SU-DHL-6 (cell line): ENCODE results near the gene TKTL2.

Experiments used
- H2AFZ ChIP-seq: fragments of 200-600 bp; sonication (generic); 2 replicates; pipeline ENCODE4 v1.6.1; 2014; ENCODE audit warnings: low read depth, mild to moderate bottlenecking, moderate library complexity, mixed read lengths, antibody characterized with exemption, low read length; ENCODE audit not compliant: severe bottlenecking
- H3F3A ChIP-seq: fragments of 200-600 bp; shearing (Covaris generic); 2 replicates; pipeline ENCODE4 v1.6.0; 2016; ENCODE audit warnings: antibody characterized with exemption, mild to moderate bottlenecking; ENCODE audit not compliant: insufficient read depth
- H3K27ac ChIP-seq: fragments of 200-600 bp; sonication (generic); 2 replicates; pipeline ENCODE4 v1.5.1; 2016; ENCODE audit warnings: low read depth, mild to moderate bottlenecking, low read length, moderate library complexity, mixed read lengths
- H3K27me3 ChIP-seq: fragments of 200-600 bp; sonication (generic), shearing (Covaris generic); 2 replicates; pipeline ENCODE4 v1.6.0; 2014; ENCODE audit warnings: mild to moderate bottlenecking, low read length
- H3K36me3 ChIP-seq: fragments of 200-600 bp; sonication (generic); 2 replicates; pipeline ENCODE4 v1.6.1; 2014; ENCODE audit warnings: mild to moderate bottlenecking, low read length, mixed read lengths
- H3K4me2 ChIP-seq: fragments of 300-600, 200-600 bp; shearing (Covaris generic), sonication (generic); 2 replicates; pipeline ENCODE4 v1.6.0; 2014; ENCODE audit warnings: low read length, low read depth, mild to moderate bottlenecking; ENCODE audit not compliant: poor library complexity, severe bottlenecking
- H3K4me3 ChIP-seq: fragments of 200-600 bp; sonication (generic); 2 replicates; pipeline ENCODE4 v1.5.1; 2014; ENCODE audit warnings: antibody characterized with exemption, low read length, mild to moderate bottlenecking, mixed read lengths; ENCODE audit not compliant: insufficient read depth, poor library complexity, severe bottlenecking
- H3K79me2 ChIP-seq: fragments of 200-600 bp; sonication (generic); 2 replicates; pipeline ENCODE4 v1.6.1; 2014; ENCODE audit warnings: mild to moderate bottlenecking, low read length, moderate library complexity; ENCODE audit not compliant: insufficient read depth
- H3K9ac ChIP-seq: fragments of 200-600 bp; sonication (generic); 2 replicates; pipeline ENCODE4 v1.7.0; 2014; ENCODE audit warnings: mild to moderate bottlenecking, low read length
- H3K9me2 ChIP-seq: fragments of 200-600 bp; sonication (generic); replicated peaks from 2 replicates; pipeline ENCODE4 v1.6.1; 2014; ENCODE audit warnings: low read length; ENCODE audit not compliant: insufficient read depth
- H3K9me3 ChIP-seq: fragments of 200-600 bp; sonication (generic); 2 replicates; pipeline ENCODE4 v1.6.1; 2014; ENCODE audit warnings: low read length, mixed read lengths; ENCODE audit not compliant: insufficient read depth
- H4K20me1 ChIP-seq: fragments of 200-600 bp; sonication (generic); 2 replicates; pipeline ENCODE4 v1.6.1; 2014; ENCODE audit warnings: low read depth, mild to moderate bottlenecking, antibody characterized with exemption, low read length, moderate library complexity, mixed read lengths
- CTCF ChIP-seq: fragments of 200-600 bp; sonication (generic); IDR thresholded peaks from one replicate; pipeline ENCODE4 v1.5.1; 2017; ENCODE audit warnings: antibody characterized with exemption, mild to moderate bottlenecking, low read length, moderate library complexity; ENCODE audit not compliant: insufficient read depth, poor library complexity, severe bottlenecking
- EZH2phosphoT487 ChIP-seq: fragments of 200-600 bp; sonication (generic), shearing (Covaris generic); conservative IDR thresholded peaks from 2 replicates; pipeline ENCODE4 v1.6.1; 2018; ENCODE audit warnings: mild to moderate bottlenecking, antibody characterized with exemption, low read length, moderate library complexity, mixed read lengths

The TKTL2 gene

GRCh38 chr4:163486321-163486720, 12.8 kb upstream of the TKTL2 start:
- H3K9me3 ChIP-seq, result no peaks in the 10 kb centered on the region
- H3K27me3 ChIP-seq, result no peaks in the 10 kb centered on the region
- no peaks in the 10 kb centered on the region for H3F3A ChIP-seq
- H3K9ac ChIP-seq, result no peak overlapping the region
- H3K36me3 ChIP-seq, result no peaks in the 10 kb centered on the region
- H3K27ac ChIP-seq, result no peak overlapping the region
- no peak overlapping the region for H2AFZ ChIP-seq
- no peak overlapping the region for H3K4me2 ChIP-seq
- no peak for TF ChIP-seq EZH2phosphoT487
- no peak for TF ChIP-seq CTCF
- no peaks in the 10 kb centered on the region for H3K79me2 ChIP-seq
- no peaks in the 10 kb centered on the region for H4K20me1 ChIP-seq
- H3K4me3 ChIP-seq, result no peak overlapping the region
- H3K9me2 ChIP-seq, result no peaks in the 10 kb centered on the region

- Histone ChIP-seq H4K20me1 (no peaks in the 10 kb centered on the region), H3K79me2 (no peaks in the 10 kb centered on the region), H3K27me3 (no peaks in the 10 kb centered on the region), H3K27ac (no peak overlapping the region), H3K9me2 (no peaks in the 10 kb centered on the region), H3F3A (no peaks in the 10 kb centered on the region), H3K4me2 (no peak overlapping the region), H3K9ac (no peak overlapping the region), H2AFZ (no peak overlapping the region), H3K36me3 (no peaks in the 10 kb centered on the region), H3K4me3 (no peak overlapping the region), H3K9me3 (no peaks in the 10 kb centered on the region)
- TF ChIP-seq EZH2phosphoT487, result no peak
- no peak for TF ChIP-seq CTCF
These were observed 12.0 kb upstream of the TKTL2 start for GRCh38 chr4:163485589-163485988.

GRCh38 chr4:163484906-163485305, 11.4 kb upstream of the TKTL2 start:
- no peak for TF ChIP-seq EZH2phosphoT487
- TF ChIP-seq CTCF, result peak; percentile 81
- H3K9me3 ChIP-seq, result no peaks in the 10 kb centered on the region
- H3K36me3 ChIP-seq, result no peaks in the 10 kb centered on the region
- H4K20me1 ChIP-seq, result no peaks in the 10 kb centered on the region
- no peaks in the 10 kb centered on the region for H3F3A ChIP-seq
- no peaks in the 10 kb centered on the region for H3K9me2 ChIP-seq
- H2AFZ ChIP-seq, result no peak overlapping the region
- no peak overlapping the region for H3K9ac ChIP-seq
- H3K4me3 ChIP-seq, result no peak overlapping the region
- no peak overlapping the region for H3K27ac ChIP-seq
- H3K27me3 ChIP-seq, result no peaks in the 10 kb centered on the region
- no peaks in the 10 kb centered on the region for H3K79me2 ChIP-seq
- H3K4me2 ChIP-seq, result no peak overlapping the region
